DOHH2 (cell line): Measurements from ENCODE around the gene BUB1.
"Not testable (repeated sequence)": the region's sequence is repeated elsewhere in the genome, so short reads cannot be mapped to it uniquely, and the experiment has no call there.

Source experiments
- H3F3A ChIP-seq: fragments of 200-600 bp; sonication (generic), shearing (Covaris generic); 2 replicates; pipeline ENCODE4 v1.6.0; 2016; ENCODE audit warnings: antibody characterized with exemption, mild to moderate bottlenecking; ENCODE audit not compliant: control insufficient read depth, insufficient read depth
- H3K27ac ChIP-seq: fragments of 200-600 bp; sonication (generic); 2 replicates; pipeline ENCODE4 v1.5.1; 2014; ENCODE audit warnings: low read depth, mild to moderate bottlenecking, low read length, moderate library complexity
- H3K27me3 ChIP-seq: fragments of 200-600 bp; sonication (generic); 2 replicates; pipeline ENCODE4 v1.6.1; 2014; ENCODE audit warnings: mild to moderate bottlenecking, low read length, mixed read lengths; ENCODE audit not compliant: control insufficient read depth
- H3K36me3 ChIP-seq: fragments of 200-600 bp; sonication (generic); 2 replicates; pipeline ENCODE4 v1.6.1; 2014; ENCODE audit warnings: mild to moderate bottlenecking, low read length, moderate library complexity, mixed read lengths; ENCODE audit not compliant: control insufficient read depth
- H3K4me1 ChIP-seq: fragments of 200-600 bp; sonication (generic); 2 replicates; pipeline ENCODE4 v1.6.1; 2014; ENCODE audit warnings: mild to moderate bottlenecking, low read length, mixed read lengths; ENCODE audit not compliant: control insufficient read depth
- H3K4me2 ChIP-seq: fragments of 200-600 bp; sonication (generic); 2 replicates; pipeline ENCODE4 v1.6.0; 2014; ENCODE audit warnings: mild to moderate bottlenecking, low read length, moderate library complexity
- H3K4me3 ChIP-seq: fragments of 200-600 bp; sonication (generic); 2 replicates; pipeline ENCODE4 v1.5.1; 2014; ENCODE audit warnings: mild to moderate bottlenecking, low read length, mixed read lengths
- H3K79me2 ChIP-seq: fragments of 200-600 bp; sonication (generic); 2 replicates; pipeline ENCODE4 v1.6.1; 2014; ENCODE audit warnings: mild to moderate bottlenecking, low read length, mixed read lengths; ENCODE audit not compliant: control insufficient read depth
- H3K9me2 ChIP-seq: fragments of 200-600 bp; sonication (generic); replicated peaks from 2 replicates; pipeline ENCODE4 v1.6.1; 2014; ENCODE audit warnings: mild to moderate bottlenecking, low read length, mixed read lengths; ENCODE audit not compliant: control insufficient read depth
- H3K9me3 ChIP-seq: fragments of 200-600 bp; sonication (generic); 2 replicates; pipeline ENCODE4 v1.6.1; 2014; ENCODE audit warnings: antibody characterized with exemption, low read length, mixed read lengths; ENCODE audit not compliant: control insufficient read depth, insufficient read depth
- H4K20me1 ChIP-seq: fragments of 200-600 bp; sonication (generic); 2 replicates; pipeline ENCODE4 v1.6.0; 2014; ENCODE audit warnings: low read depth, mild to moderate bottlenecking, antibody characterized with exemption, low read length, moderate library complexity; ENCODE audit not compliant: control insufficient read depth, insufficient read depth
- CTCF ChIP-seq: fragments of 200-600 bp; sonication (generic); IDR thresholded peaks from one replicate; pipeline ENCODE4 v1.5.1; 2014; ENCODE audit warnings: antibody characterized with exemption, mild to moderate bottlenecking, low read depth, low read length; ENCODE audit not compliant: poor library complexity, severe bottlenecking
- EZH2phosphoT487 ChIP-seq: fragments of 200-600 bp; sonication (generic); IDR thresholded peaks from 2 replicates; pipeline ENCODE4 v1.6.1; 2017; ENCODE audit warnings: borderline replicate concordance, mild to moderate bottlenecking, antibody characterized with exemption, low read length, moderate library complexity, mixed read lengths

Gene BUB1

GRCh38 chr2:110695146-110695898 is 17.5 kb upstream of the BUB1 start:
- not testable (repeated sequence) for H3K27me3 ChIP-seq, H3K4me3 ChIP-seq, H3K4me2 ChIP-seq, H3K9me2 ChIP-seq, H3K4me1 ChIP-seq, H3K27ac ChIP-seq, H3K9me3 ChIP-seq, H4K20me1 ChIP-seq, H3K36me3 ChIP-seq, H3F3A ChIP-seq, H3K79me2 ChIP-seq

GRCh38 chr2:110691612-110692258 is 13.9 kb upstream of the BUB1 start:
- no peaks in the 10 kb centered on the region for H3K36me3 ChIP-seq
- no peak for TF ChIP-seq CTCF
- TF ChIP-seq EZH2phosphoT487 = no peak
- H3F3A ChIP-seq = no peaks in the 10 kb centered on the region
- H3K4me2 ChIP-seq = no peak overlapping the region
- H3K79me2 ChIP-seq = no peaks in the 10 kb centered on the region
- no peak overlapping the region for H3K27ac ChIP-seq
- H3K9me2 ChIP-seq = no peaks in the 10 kb centered on the region
- H3K4me1 ChIP-seq = no peaks in the 10 kb centered on the region
- H3K27me3 ChIP-seq = no peaks in the 10 kb centered on the region
- H4K20me1 ChIP-seq = no peaks in the 10 kb centered on the region
- H3K4me3 ChIP-seq = no peak overlapping the region
- H3K9me3 ChIP-seq = no peaks in the 10 kb centered on the region

- H3K9me2 ChIP-seq = no peaks in the 10 kb centered on the region
- no peaks in the 10 kb centered on the region for H3K36me3 ChIP-seq
- H3K27me3 ChIP-seq = no peaks in the 10 kb centered on the region
- TF ChIP-seq EZH2phosphoT487 (no peak), CTCF (no peak)
- H4K20me1 ChIP-seq = no peaks in the 10 kb centered on the region
- no peak overlapping the region for H3K4me2 ChIP-seq
- H3F3A ChIP-seq = no peaks in the 10 kb centered on the region
- no peaks in the 10 kb centered on the region for H3K4me1 ChIP-seq
- H3K9me3 ChIP-seq = no peaks in the 10 kb centered on the region
- H3K4me3 ChIP-seq = no peak overlapping the region
- H3K27ac ChIP-seq = no peak overlapping the region
- no peaks in the 10 kb centered on the region for H3K79me2 ChIP-seq
Observed at GRCh38 chr2:110690083-110690965, 12.5 kb upstream of the BUB1 start.
